SJCRH30 (cell line): ENCODE data around the gene DMRTB1. TPM values are rescaled to one million over a fixed set of nuclear protein-coding genes. Genes with fewer than 3 reads are reported as not detected.
A peak's percentile ranks its signal among the peaks of the same experiment; 100 is the strongest.

Experiments used
- DNase-seq, 2 experiments: peaks; one replicate each; pipeline ENCODE4 v3.0.0-alpha.2; 2015 to 2020
- H3K27ac ChIP-seq: fragments of 250-450 bp; sonication (Bioruptor Pico); 2 replicates; pipeline ENCODE4 v1.5.1; 2020; ENCODE audit warnings: mild to moderate bottlenecking, moderate library complexity
- H3K27me3 ChIP-seq: fragments of 250-450 bp; sonication (Bioruptor Pico); 2 replicates; pipeline ENCODE4 v1.5.1; 2020; ENCODE audit warnings: mild to moderate bottlenecking, moderate library complexity
- H3K36me3 ChIP-seq: fragments of 250-450 bp; sonication (Bioruptor Pico); 2 replicates; pipeline ENCODE4 v1.5.1; 2020; ENCODE audit warnings: mild to moderate bottlenecking, moderate library complexity
- H3K4me1 ChIP-seq: fragments of 250-450 bp; sonication (Bioruptor Pico); 2 replicates; pipeline ENCODE4 v1.5.1; 2020; ENCODE audit warnings: mild to moderate bottlenecking, moderate library complexity
- H3K4me3 ChIP-seq: fragments of 250-450 bp; sonication (Bioruptor Pico); 2 replicates; pipeline ENCODE4 v1.5.1; 2020; ENCODE audit warnings: mild to moderate bottlenecking, moderate library complexity
- H3K9me3 ChIP-seq: fragments of 250-450 bp; sonication (Bioruptor Pico); replicated peaks from 2 replicates; pipeline ENCODE4 v1.5.1; 2020; ENCODE audit warnings: mild to moderate bottlenecking, moderate library complexity
- total RNA-seq: library from RNA; depleted of rRNA; stranded (reverse); fragments of >200 nt; shearing (Covaris generic); gene quantifications from 2 replicates; pipeline ENCODE4 v1.2.3, GENCODE V29; 2014

Gene DMRTB1
- total RNA-seq, 1 experiment from 2014 or later = not detected

DNA sequence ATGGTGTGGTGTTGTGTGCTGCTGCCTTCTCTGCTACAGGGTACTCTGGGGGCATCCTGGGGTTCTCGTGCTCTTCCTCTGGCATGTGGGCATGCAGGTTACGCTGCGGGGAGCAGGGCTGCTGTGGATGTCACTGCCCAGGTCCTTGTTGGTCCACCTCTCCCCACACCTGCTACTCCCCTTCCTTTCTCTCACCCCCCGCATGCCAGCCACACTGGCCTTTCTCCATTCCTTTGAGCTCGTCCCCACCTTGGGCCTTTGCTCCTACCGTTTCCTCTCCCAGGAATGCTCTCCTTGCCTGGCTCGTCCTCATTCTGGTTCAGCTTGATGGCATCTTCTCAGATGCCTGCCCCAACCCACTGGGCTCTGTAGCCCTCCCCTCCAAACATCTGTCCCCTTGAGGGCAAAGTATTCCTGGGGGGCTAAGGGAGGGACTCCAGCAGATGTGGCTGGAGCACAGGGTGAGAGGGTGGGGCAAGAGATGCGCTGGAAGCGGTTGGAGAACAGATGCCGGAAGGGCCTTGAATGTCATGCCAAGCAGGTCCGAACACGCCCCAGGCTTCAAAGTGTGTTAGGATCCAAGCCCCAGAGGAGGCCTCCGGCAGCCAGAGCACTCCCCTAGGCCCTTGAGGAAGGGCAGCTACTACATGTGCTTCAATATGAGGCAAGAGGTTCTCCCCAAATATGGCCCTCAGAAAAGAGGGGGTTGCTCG lies 23.4 kb downstream of the DMRTB1 start:
- DNase-seq = no peak
- H3K27ac ChIP-seq = no peak overlapping the region
- no peak overlapping the region for H3K4me3 ChIP-seq
- no peaks in the 10 kb centered on the region for H3K36me3 ChIP-seq
- no peaks in the 10 kb centered on the region for H3K9me3 ChIP-seq
- H3K27me3 ChIP-seq = peaks cover 23% of the 10 kb centered on the region
- H3K4me1 ChIP-seq = no peaks in the 10 kb centered on the region

GRCh38 chr1:53483170-53483569 lies 24.0 kb downstream of the DMRTB1 start:
- H3K4me1 ChIP-seq = no peaks in the 10 kb centered on the region
- no peaks in the 10 kb centered on the region for H3K36me3 ChIP-seq
- H3K27me3 ChIP-seq = peaks cover 29% of the 10 kb centered on the region
- no peak overlapping the region for H3K4me3 ChIP-seq
- no peak for DNase-seq
- no peak overlapping the region for H3K27ac ChIP-seq
- no peaks in the 10 kb centered on the region for H3K9me3 ChIP-seq

DNA sequence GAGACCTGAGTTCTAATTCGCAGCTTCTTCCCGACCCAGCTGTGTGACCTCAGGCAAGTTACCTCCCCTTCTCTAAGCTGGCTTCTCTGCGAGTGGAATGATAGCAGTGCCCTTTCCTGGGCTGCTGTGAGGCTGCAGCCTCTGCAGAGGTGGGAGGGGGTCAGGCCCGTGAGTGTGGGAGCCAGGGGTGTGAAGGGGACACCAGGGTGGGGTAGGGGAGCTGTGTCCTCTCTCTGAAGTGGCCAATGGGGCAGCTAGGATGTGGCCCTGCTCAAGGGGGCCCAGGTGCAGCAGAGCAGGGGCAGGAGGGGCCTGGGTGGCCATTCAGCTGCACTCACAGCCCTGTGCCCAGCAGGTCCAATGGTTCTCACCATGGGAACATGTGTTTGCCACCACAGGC lies 24.5 kb downstream of the DMRTB1 start:
- no peak for DNase-seq
- Histone ChIP-seq H3K27me3 (peaks cover 33% of the 10 kb centered on the region), H3K4me3 (no peak overlapping the region), H3K36me3 (no peaks in the 10 kb centered on the region), H3K4me1 (no peaks in the 10 kb centered on the region), H3K9me3 (no peaks in the 10 kb centered on the region), H3K27ac (no peak overlapping the region)

- no peaks in the 10 kb centered on the region for H3K9me3 ChIP-seq
- H3K4me3 ChIP-seq = no peak overlapping the region
- DNase-seq = no peak
- no peaks in the 10 kb centered on the region for H3K4me1 ChIP-seq
- no peak overlapping the region for H3K27ac ChIP-seq
- H3K36me3 ChIP-seq = no peaks in the 10 kb centered on the region
- peaks cover 33% of the 10 kb centered on the region for H3K27me3 ChIP-seq
Measured at GRCh38 chr1:53484705-53485477, 25.7 kb downstream of the DMRTB1 start.

DNA sequence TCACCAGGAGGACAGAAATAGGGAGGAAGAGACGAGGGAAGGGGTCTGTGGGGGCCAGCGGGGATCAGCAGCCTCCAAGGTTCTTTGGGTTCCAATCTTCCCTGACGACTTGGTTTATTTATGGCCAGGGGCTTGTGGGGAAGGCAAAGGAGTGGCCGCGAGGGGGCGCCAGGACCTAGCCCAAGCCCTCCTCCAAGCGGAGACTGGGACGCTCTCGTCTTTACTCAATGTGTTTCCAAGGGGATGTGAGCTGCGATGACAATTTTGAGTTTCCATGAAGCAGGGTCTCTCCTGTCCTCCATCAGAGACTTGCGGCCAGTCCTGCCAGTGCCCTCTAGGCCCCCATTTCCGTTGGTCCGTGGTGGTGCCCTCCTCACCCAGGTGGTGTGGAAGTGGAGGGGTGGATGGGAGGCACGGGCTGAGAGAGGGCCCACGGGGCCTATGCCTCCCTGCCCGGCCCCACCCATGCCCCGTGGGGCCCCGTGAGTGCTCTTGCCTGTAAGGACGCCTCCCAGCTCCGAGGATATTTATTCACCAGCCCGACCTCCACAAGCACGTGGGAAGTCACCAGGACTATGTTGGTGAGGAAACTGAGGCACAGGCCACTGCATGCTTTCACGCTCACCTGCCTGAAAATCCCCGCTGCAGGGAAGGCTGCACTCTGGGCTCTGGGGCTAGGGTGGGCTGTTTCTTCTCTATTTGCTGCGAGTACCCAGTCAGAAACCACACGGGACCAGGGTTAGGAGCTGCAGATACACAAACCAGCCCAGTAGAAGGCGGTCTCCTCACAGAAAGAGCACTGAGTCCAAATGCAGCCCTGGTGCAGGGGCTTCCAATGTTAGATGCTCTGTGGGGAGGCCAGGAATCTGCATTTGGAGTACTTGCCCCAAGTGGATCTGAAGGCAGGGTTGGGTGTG lies 26.5 kb downstream of the DMRTB1 start:
- H3K4me3 ChIP-seq = no peak overlapping the region
- DNase-seq = peak; percentile 75 to 86
- peaks cover 36% of the 10 kb centered on the region for H3K27me3 ChIP-seq
- H3K9me3 ChIP-seq = no peaks in the 10 kb centered on the region
- no peaks in the 10 kb centered on the region for H3K36me3 ChIP-seq
- H3K4me1 ChIP-seq = no peaks in the 10 kb centered on the region
- H3K27ac ChIP-seq = no peak overlapping the region

GRCh38 chr1:53486395-53487026 lies 27.3 kb downstream of the DMRTB1 start:
- Histone ChIP-seq H3K4me3 (no peak overlapping the region), H3K4me1 (no peaks in the 10 kb centered on the region), H3K9me3 (no peaks in the 10 kb centered on the region), H3K36me3 (no peaks in the 10 kb centered on the region), H3K27me3 (peaks cover 36% of the 10 kb centered on the region), H3K27ac (no peak overlapping the region)
- no peak for DNase-seq

- no peak overlapping the region for H3K4me3 ChIP-seq
- H3K27me3 ChIP-seq = peaks cover 24% of the 10 kb centered on the region
- H3K9me3 ChIP-seq = no peaks in the 10 kb centered on the region
- H3K27ac ChIP-seq = no peak overlapping the region
- DNase-seq = no peak
- no peaks in the 10 kb centered on the region for H3K36me3 ChIP-seq
- H3K4me1 ChIP-seq = no peaks in the 10 kb centered on the region
Measured at GRCh38 chr1:53490351-53490750, 31.2 kb downstream of the DMRTB1 start.

GRCh38 chr1:53495633-53496345 lies 36.6 kb downstream of the DMRTB1 start:
- H3K4me3 ChIP-seq = no peak overlapping the region
- H3K27ac ChIP-seq = no peak overlapping the region
- H3K36me3 ChIP-seq = no peaks in the 10 kb centered on the region
- H3K27me3 ChIP-seq = peaks cover 30% of the 10 kb centered on the region
- H3K4me1 ChIP-seq = no peaks in the 10 kb centered on the region
- no peaks in the 10 kb centered on the region for H3K9me3 ChIP-seq
- no peak for DNase-seq

- no peaks in the 10 kb centered on the region for H3K4me1 ChIP-seq
- no peak for DNase-seq
- H3K4me3 ChIP-seq = no peak overlapping the region
- H3K36me3 ChIP-seq = no peaks in the 10 kb centered on the region
- H3K9me3 ChIP-seq = no peaks in the 10 kb centered on the region
- H3K27me3 ChIP-seq = peaks cover 39% of the 10 kb centered on the region
- no peak overlapping the region for H3K27ac ChIP-seq
Measured at GRCh38 chr1:53498555-53499131, 39.4 kb downstream of the DMRTB1 start.

DNA sequence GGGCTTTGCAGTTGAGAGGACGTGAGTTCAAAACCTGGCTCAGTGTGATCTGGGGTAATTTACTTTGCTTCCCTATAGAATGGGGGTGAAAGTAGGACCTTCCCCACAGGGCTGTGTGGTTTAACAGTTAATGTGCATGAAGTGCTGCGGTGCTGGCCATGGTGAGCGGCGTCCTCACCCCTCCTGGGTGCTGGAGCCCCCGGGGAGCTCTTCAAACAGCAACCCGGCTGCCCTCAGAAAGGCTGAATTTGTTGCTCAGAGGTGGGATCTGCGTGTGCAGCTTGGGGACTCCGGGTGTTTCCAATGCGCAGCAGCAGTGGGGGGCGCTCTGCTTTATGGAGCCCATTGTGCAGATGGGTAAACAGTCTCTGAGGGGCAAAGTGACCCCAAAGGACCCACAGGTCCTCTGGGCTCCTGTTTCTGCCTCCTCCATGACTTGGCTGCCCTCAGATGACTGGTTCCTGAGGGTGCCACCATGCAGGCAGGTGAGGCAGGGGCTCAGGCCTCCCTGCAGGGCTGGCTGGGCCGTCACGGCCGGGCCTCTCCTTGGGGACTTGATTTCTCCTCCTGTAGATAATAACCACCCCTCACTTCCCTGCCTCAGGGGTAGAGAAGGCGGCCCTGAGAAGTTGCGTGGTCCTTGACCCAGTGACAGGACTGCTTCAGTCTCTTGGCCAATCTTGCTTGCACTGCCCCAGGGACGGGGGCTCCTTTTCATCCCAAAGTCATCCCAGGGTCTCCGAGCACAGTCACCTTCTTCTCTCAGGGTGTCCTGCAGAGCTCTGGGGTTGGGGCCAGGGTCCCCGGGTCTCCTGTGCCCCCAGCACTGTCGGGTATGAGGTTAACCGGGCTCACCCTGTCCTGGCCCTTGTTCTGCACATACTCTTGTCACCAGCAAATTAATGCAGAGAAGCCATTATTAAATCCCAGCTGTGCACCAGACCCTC lies 40.3 kb downstream of the DMRTB1 start:
- Histone ChIP-seq H3K27ac (no peak overlapping the region), H3K4me3 (no peak overlapping the region), H3K4me1 (no peaks in the 10 kb centered on the region), H3K27me3 (peaks cover 39% of the 10 kb centered on the region), H3K9me3 (no peaks in the 10 kb centered on the region), H3K36me3 (no peaks in the 10 kb centered on the region)
- no peak for DNase-seq

- no peak for DNase-seq
- no peaks in the 10 kb centered on the region for H3K36me3 ChIP-seq
- no peak overlapping the region for H3K27ac ChIP-seq
- peaks cover 44% of the 10 kb centered on the region for H3K27me3 ChIP-seq
- no peak overlapping the region for H3K4me3 ChIP-seq
- no peaks in the 10 kb centered on the region for H3K9me3 ChIP-seq
- no peaks in the 10 kb centered on the region for H3K4me1 ChIP-seq
Measured at GRCh38 chr1:53500204-53501064, 41.2 kb downstream of the DMRTB1 start.
